Measurements from ENCODE around the gene FHAD1.

Gene FHAD1

GRCh38 chr1:15315815-15316214, 68.8 kb downstream of the FHAD1 start:
- Histone ChIP-seq H3F3A (ENCODE audit: control insufficient read depth, insufficient read depth) (no peaks in the 10 kb centered on the region), H3K4me2 (ENCODE audit: low read length) (no peak overlapping the region), H3K9me2 (replicated peaks; ENCODE audit: control insufficient read depth, low read length) (no peaks in the 10 kb centered on the region), H3K4me1 (ENCODE audit: control insufficient read depth, low read length) (no peaks in the 10 kb centered on the region), H3K4me3 (ENCODE audit: low read length) (no peak overlapping the region), H3K79me2 (ENCODE audit: control insufficient read depth, low read length) (no peaks in the 10 kb centered on the region), H4K20me1 (ENCODE audit: control insufficient read depth, insufficient read depth, low read depth, low read length) (no peaks in the 10 kb centered on the region), H3K27me3 (ENCODE audit: control insufficient read depth, low read length) (no peaks in the 10 kb centered on the region), H3K36me3 (ENCODE audit: control insufficient read depth, low read length) (no peaks in the 10 kb centered on the region), H3K27ac (ENCODE audit: low read depth, low read length) (no peak overlapping the region), H3K9me3 (ENCODE audit: control insufficient read depth, insufficient read depth, low read length) (no peaks in the 10 kb centered on the region)
- TF ChIP-seq EZH2phosphoT487 (IDR thresholded peaks at IDR 0.05; ENCODE audit: borderline replicate concordance, low read length) (no peak), CTCF (IDR thresholded peaks at IDR 0.05; ENCODE audit: low read depth, low read length, poor library complexity, severe bottlenecking) (no peak)

- H4K20me1 ChIP-seq (ENCODE audit: control insufficient read depth, insufficient read depth, low read depth, low read length) = no peaks in the 10 kb centered on the region
- no peaks in the 10 kb centered on the region for H3K36me3 ChIP-seq (ENCODE audit: control insufficient read depth, low read length)
- no peaks in the 10 kb centered on the region for H3F3A ChIP-seq (ENCODE audit: control insufficient read depth, insufficient read depth)
- H3K27me3 ChIP-seq (ENCODE audit: control insufficient read depth, low read length) = no peaks in the 10 kb centered on the region
- H3K4me2 ChIP-seq (ENCODE audit: low read length) = no peak overlapping the region
- no peaks in the 10 kb centered on the region for H3K9me2 ChIP-seq (replicated peaks; ENCODE audit: control insufficient read depth, low read length)
- no peaks in the 10 kb centered on the region for H3K4me1 ChIP-seq (ENCODE audit: control insufficient read depth, low read length)
- TF ChIP-seq CTCF (IDR thresholded peaks at IDR 0.05; ENCODE audit: low read depth, low read length, poor library complexity, severe bottlenecking) = no peak
- TF ChIP-seq EZH2phosphoT487 (IDR thresholded peaks at IDR 0.05; ENCODE audit: borderline replicate concordance, low read length) = no peak
- no peak overlapping the region for H3K4me3 ChIP-seq (ENCODE audit: low read length)
- no peaks in the 10 kb centered on the region for H3K9me3 ChIP-seq (ENCODE audit: control insufficient read depth, insufficient read depth, low read length)
- no peaks in the 10 kb centered on the region for H3K79me2 ChIP-seq (ENCODE audit: control insufficient read depth, low read length)
- no peak overlapping the region for H3K27ac ChIP-seq (ENCODE audit: low read depth, low read length)
Measured at GRCh38 chr1:15316510-15316909, 69.5 kb downstream of the FHAD1 start.

DNA sequence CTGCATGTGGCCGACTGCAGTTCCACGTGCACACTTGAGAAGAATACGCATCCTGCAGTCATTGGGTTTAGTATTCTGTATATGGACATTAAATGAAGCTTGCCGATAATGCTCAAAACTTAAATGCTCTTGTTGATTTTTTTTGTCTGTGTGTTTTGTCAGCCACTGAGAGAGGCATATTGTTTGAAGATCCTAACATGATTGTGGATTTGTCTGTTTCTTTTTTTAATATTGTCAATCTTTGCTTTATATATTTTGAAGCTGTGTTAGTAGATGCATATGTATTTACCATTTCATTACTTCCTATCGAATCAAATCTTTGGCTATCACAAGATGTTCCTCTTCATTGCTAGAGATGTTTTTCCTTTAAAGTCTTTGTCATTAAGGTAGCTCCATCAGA, 73.2 kb downstream of the FHAD1 start:
- TF ChIP-seq EZH2phosphoT487 (IDR thresholded peaks at IDR 0.05; ENCODE audit: borderline replicate concordance, low read length) (no peak), CTCF (IDR thresholded peaks at IDR 0.05; ENCODE audit: low read depth, low read length, poor library complexity, severe bottlenecking) (no peak)

GRCh38 chr1:15321601-15322000, 74.6 kb downstream of the FHAD1 start:
- TF ChIP-seq EZH2phosphoT487 (IDR thresholded peaks at IDR 0.05; ENCODE audit: borderline replicate concordance, low read length) (no peak), CTCF (IDR thresholded peaks at IDR 0.05; ENCODE audit: low read depth, low read length, poor library complexity, severe bottlenecking) (no peak)
- no peak overlapping the region for H3K27ac ChIP-seq (ENCODE audit: low read depth, low read length)

More for the DNA sequence above, 73.2 kb downstream of the FHAD1 start:
- H3K4me2 ChIP-seq (ENCODE audit: low read length) = no peak overlapping the region
- H3K27me3 ChIP-seq (ENCODE audit: control insufficient read depth, low read length) = no peaks in the 10 kb centered on the region
- H4K20me1 ChIP-seq (ENCODE audit: control insufficient read depth, insufficient read depth, low read depth, low read length) = no peaks in the 10 kb centered on the region
- H3K9me3 ChIP-seq (ENCODE audit: control insufficient read depth, insufficient read depth, low read length) = no peaks in the 10 kb centered on the region
- H3K36me3 ChIP-seq (ENCODE audit: control insufficient read depth, low read length) = no peaks in the 10 kb centered on the region
- no peak overlapping the region for H3K27ac ChIP-seq (ENCODE audit: low read depth, low read length)
- H3F3A ChIP-seq (ENCODE audit: control insufficient read depth, insufficient read depth) = no peaks in the 10 kb centered on the region
- H3K79me2 ChIP-seq (ENCODE audit: control insufficient read depth, low read length) = no peaks in the 10 kb centered on the region
- H3K9me2 ChIP-seq (replicated peaks; ENCODE audit: control insufficient read depth, low read length) = no peaks in the 10 kb centered on the region
- H3K4me3 ChIP-seq (ENCODE audit: low read length) = no peak overlapping the region
- H3K4me1 ChIP-seq (ENCODE audit: control insufficient read depth, low read length) = no peaks in the 10 kb centered on the region

More at GRCh38 chr1:15321601-15322000, 74.6 kb downstream of the FHAD1 start:
- H3F3A ChIP-seq (ENCODE audit: control insufficient read depth, insufficient read depth) = no peaks in the 10 kb centered on the region
- H3K4me3 ChIP-seq (ENCODE audit: low read length) = no peak overlapping the region
- no peak overlapping the region for H3K4me2 ChIP-seq (ENCODE audit: low read length)
- no peaks in the 10 kb centered on the region for H3K36me3 ChIP-seq (ENCODE audit: control insufficient read depth, low read length)
- no peaks in the 10 kb centered on the region for H3K79me2 ChIP-seq (ENCODE audit: control insufficient read depth, low read length)
- no peaks in the 10 kb centered on the region for H3K4me1 ChIP-seq (ENCODE audit: control insufficient read depth, low read length)
- H4K20me1 ChIP-seq (ENCODE audit: control insufficient read depth, insufficient read depth, low read depth, low read length) = no peaks in the 10 kb centered on the region
- no peaks in the 10 kb centered on the region for H3K9me2 ChIP-seq (replicated peaks; ENCODE audit: control insufficient read depth, low read length)
- no peaks in the 10 kb centered on the region for H3K27me3 ChIP-seq (ENCODE audit: control insufficient read depth, low read length)
- no peaks in the 10 kb centered on the region for H3K9me3 ChIP-seq (ENCODE audit: control insufficient read depth, insufficient read depth, low read length)
